GM19395 (cell line): ENCODE measurements around the gene CLCA1.

ENCODE experiments used
- ATAC-seq: cut with Tn5 transposase; IDR thresholded peaks from one replicate; pipeline ENCODE4 v1.9.1; 2021; ENCODE audit warnings: mild to moderate bottlenecking, moderate library complexity; ENCODE audit not compliant: unreplicated experiment

Gene CLCA1

GRCh38 chr1:86502125-86502646 lies 33.5 kb downstream of the CLCA1 start:
- ATAC-seq = peak; percentile 82

- peak; percentile 46 for ATAC-seq
These were observed 34.1 kb downstream of the CLCA1 start for GRCh38 chr1:86502721-86503405.

- ATAC-seq = no peak
These were observed 34.8 kb downstream of the CLCA1 start for GRCh38 chr1:86503406-86504136.

GRCh38 chr1:86504137-86504479 lies 35.4 kb downstream of the CLCA1 start:
- no peak for ATAC-seq

GRCh38 chr1:86504895-86505563 lies 36.3 kb downstream of the CLCA1 start:
- no peak for ATAC-seq

GRCh38 chr1:86505564-86505902 lies 36.8 kb downstream of the CLCA1 start:
- no peak for ATAC-seq

- no peak for ATAC-seq
These were observed 39.3 kb downstream of the CLCA1 start for GRCh38 chr1:86507935-86508582.

GRCh38 chr1:86508583-86508969 lies 39.8 kb downstream of the CLCA1 start:
- no peak for ATAC-seq

- no peak for ATAC-seq
These were observed 46.9 kb downstream of the CLCA1 start for GRCh38 chr1:86515597-86515996.

GRCh38 chr1:86516335-86516734 lies 47.6 kb downstream of the CLCA1 start:
- no peak for ATAC-seq

GRCh38 chr1:86517336-86517735 lies 48.6 kb downstream of the CLCA1 start:
- no peak for ATAC-seq

GRCh38 chr1:86520789-86521521 lies 52.2 kb downstream of the CLCA1 start:
- no peak for ATAC-seq

- no peak for ATAC-seq
These were observed 52.8 kb downstream of the CLCA1 start for GRCh38 chr1:86521522-86521891.

GRCh38 chr1:86522240-86522639 lies 53.5 kb downstream of the CLCA1 start:
- no peak for ATAC-seq

GRCh38 chr1:86523670-86524354 lies 55.1 kb downstream of the CLCA1 start:
- no peak for ATAC-seq

- no peak for ATAC-seq
These were observed 58.6 kb downstream of the CLCA1 start for GRCh38 chr1:86527306-86527705.

GRCh38 chr1:86530211-86530845 lies 61.6 kb downstream of the CLCA1 start:
- ATAC-seq = no peak

- no peak for ATAC-seq
These were observed 69.4 kb downstream of the CLCA1 start for GRCh38 chr1:86537928-86538695.

- no peak for ATAC-seq
These were observed 70.0 kb downstream of the CLCA1 start for GRCh38 chr1:86538775-86539174.
